ENCODE data around the gene SZT2.
"Not testable (repeated sequence)": the region's sequence is repeated elsewhere in the genome, so short reads cannot be mapped to it uniquely, and the experiment has no call there.

Gene SZT2

DNA sequence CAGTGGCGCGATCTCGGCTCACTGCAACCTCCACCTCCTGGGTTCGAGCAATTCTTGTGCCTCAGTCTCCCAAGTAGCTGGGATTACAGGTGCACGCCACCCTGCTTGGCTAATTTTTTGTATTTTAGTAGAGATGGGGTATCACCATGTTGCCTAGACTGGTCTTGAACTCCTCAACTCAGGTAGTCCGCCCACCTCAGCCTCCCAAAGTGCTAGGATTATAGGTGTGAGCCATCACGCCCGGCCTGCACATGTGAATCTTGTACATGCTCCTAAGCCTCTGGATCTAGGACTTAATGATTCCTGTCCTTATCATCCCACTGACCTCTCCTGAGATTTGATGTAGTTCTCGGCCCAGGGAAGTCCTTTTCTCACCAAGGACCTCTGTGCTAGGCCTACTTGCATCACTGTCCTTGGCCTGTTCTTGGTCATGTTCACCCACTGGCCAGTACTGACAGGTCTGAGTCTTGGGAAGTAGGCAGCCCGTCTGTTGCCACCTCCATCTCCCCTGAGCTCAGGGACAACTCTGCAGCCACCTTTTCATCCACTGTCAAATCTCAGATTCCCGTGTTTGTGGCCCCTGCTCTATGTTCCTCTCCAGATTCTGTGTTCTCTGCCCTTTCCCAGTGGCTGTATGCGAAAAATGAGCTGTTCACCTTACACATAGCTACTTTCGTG lies 54.6 kb downstream of the SZT2 start:
- no peak for DNase-seq

DNA sequence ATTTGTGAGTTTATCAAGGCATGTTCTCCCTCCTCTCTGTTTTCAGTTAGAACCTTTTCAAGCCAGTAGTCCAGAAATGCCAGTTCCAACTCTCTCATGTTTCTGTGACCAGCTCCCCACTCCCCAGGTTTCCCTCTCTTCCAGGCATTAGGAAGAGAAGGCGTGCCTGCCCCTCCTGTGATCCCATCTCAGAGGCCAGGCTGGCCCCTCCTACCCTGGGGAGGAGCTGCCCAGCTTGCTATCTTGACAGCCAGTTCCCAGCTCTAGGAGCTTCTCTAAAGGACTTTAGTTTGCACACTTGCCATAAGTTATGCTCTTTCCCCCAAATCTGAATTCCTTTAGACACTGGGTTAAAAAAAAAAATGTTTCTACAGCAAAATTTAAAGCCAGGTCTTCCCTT lies 55.1 kb downstream of the SZT2 start:
- no peak for DNase-seq

DNA sequence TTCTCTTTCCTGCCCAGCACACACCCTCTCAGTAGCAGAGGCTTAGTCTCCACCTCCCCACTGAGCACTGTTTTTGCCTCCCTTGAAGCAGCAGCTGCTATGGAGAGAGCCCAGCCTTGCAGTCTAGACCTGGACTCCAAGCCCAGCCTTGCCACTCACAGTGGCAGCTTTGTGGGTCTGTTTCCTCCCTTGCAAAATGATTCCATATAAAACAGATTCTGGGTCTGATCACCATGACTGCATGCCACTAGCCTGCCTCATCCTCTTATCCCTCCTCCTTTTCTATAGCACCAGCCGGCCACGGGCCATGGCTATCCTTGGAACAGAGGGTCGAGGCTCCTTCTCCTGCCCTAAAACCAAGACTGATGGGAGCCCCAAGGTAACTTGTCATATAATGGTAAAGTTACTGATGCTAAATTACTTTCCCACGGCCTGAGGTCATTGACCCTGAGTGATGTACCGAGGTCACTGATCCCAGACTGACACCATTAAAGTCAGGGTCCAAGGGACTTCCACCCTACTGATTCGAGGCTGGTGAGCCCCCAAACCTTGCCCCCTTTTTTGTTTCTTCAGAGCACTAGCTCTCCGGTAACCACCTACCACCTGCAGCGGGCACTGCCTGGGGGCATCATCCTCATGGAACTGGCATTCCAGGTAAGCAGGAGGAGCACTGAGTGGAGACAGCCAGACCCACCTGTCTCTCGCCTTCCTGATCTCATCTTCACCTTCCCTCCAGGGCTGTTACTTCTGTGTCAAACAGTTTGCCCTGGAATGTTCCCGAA lies 56.1 kb downstream of the SZT2 start:
- no peak for DNase-seq

DNA sequence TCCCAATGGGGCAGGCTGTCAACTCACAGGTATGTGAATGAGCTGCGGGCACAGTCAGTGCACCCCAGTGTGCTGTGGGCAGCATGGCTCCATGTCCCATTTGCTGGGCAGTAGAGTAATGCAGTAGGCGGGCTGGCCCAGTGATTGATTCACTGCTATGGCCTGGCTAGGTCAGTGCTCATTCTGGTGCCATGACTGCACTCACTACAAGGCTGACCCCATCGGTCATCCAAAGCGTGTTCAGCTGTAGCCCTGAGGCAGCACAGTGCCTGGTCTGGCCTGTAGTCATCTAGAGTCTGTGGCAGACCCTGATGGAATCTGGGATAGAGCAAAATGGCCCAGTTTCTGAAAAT lies 56.7 kb downstream of the SZT2 start:
- no peak for DNase-seq

DNA sequence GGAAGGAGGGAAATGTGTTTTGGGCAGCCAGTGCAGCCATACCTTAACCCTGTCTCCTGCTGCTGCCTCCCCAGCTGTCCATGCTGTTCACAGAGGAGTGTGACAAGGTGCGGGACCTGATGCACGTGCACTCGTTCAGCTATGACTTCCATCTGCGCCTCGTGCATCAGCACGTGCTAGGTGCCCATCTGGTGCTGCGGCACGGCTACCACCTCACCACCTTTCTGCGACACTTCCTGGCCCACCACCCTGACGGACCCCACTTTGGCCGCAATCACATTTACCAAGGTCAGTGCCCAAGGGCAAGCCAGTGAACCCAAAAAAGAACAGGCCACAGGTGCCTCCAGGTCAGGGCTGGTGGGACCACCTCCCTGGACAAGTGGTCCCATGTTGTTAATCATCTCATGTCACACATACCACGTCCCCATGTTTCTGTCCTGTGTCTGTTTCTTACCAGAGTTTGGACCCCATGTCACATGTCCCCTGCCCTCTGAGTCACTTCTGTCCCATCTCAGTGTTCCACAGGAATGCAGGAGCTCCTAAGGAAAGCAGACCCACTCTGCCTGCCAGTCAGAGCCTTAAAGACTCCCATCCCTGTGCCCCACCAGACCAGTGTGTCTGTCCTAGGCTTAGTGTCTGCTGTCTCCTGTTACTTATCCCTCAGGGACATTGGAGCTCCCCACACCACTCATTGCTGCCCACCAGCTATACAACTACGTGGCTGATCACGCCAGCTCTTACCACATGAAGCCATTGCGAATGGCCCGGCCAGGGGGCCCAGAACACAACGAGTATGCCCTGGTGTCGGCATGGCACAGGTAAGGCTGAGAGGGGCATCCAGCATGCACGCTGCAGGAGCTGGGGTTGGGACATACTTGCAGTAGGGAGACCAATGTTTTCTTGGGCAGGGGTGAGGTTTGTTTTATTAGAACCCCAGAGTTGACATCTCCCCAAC lies 57.5 kb downstream of the SZT2 start:
- no peak for DNase-seq

DNA sequence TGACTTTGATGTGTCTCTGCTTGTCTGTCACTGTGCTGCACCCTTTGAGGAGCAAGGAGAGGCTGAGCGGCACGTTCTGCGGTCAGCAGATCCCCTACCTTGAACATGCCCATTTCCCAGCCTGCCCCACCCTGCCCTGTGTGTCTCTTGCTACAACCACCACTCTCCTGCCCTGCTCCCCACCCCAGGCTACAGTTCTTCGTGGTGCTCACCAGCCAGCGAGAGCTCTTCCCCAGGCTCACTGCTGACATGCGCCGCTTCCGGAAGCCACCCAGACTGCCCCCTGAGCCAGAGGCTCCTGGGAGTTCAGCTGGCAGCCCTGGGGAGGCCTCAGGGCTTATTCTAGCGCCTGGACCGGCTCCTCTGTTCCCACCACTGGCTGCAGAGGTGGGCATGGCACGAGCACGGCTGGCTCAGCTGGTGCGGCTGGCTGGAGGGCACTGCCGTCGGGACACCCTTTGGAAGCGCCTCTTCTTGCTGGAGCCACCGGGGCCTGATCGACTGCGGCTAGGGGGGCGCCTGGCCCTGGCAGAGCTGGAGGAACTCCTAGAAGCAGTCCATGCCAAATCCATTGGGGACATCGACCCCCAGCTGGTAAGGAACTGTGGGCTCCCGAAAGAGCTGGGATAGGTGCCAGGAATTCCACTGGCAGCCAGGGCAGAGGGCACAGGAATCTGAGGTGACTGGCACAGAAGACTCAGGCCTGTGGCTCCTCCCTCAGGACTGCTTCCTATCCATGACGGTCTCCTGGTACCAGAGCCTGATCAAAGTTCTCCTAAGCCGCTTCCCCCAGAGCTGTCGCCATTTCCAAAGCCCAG lies 58.4 kb downstream of the SZT2 start:
- no peak for DNase-seq

DNA sequence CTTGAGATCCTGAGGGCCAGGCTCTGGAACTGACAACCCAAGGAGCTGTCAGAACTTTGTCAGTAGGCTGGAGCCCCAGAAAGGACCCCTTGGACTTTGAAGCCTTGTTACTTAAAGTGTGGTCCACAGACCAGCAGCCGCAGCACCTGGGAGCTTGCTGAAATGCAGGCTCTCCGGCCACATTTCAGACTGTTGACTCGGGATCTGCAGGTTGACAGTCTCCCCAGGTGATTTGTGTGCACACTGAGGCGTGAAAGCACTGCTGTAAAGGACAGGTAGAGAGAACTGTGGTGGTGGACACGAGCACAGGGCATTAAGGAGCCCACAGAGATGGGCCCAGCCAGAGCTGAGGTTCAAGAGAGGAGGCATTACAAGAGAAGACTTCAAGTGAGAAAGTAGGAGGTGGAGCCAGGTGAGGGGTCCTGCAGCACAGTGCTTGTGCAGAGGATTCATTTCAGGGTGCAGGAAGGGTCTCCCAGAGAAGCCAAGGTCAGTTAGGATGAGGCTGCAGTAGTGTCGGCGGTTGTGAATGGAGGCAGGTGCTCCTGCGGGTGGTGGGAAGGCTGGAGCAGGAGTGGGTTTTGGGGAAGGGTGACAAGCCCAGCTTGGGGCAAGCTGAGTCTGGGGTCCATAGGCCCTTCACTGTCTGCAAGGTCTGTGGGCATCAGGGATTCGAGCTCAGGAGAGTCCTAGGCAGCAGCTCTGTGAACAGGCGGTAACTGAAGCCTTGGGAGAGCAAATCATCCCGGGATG lies 59.4 kb downstream of the SZT2 start:
- no peak for DNase-seq

DNA sequence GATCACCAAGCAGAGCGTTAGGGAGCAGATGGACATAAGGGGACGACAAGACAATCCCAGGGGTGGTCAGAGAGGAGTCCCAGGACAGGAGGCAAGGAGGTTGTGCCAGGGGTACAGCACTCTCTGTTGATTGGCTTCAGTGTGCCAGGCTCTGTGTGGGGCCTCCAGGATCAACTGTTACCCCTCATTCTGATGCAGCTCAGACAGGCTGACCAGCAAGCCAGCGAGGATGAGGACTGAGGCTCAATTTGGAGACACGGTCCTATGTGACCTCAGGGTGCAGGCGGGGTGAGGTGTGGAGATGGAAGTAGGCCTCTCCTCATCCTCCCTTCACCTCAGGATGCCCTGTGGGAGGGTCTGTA lies 60.0 kb downstream of the SZT2 start:
- DNase-seq = no peak

DNA sequence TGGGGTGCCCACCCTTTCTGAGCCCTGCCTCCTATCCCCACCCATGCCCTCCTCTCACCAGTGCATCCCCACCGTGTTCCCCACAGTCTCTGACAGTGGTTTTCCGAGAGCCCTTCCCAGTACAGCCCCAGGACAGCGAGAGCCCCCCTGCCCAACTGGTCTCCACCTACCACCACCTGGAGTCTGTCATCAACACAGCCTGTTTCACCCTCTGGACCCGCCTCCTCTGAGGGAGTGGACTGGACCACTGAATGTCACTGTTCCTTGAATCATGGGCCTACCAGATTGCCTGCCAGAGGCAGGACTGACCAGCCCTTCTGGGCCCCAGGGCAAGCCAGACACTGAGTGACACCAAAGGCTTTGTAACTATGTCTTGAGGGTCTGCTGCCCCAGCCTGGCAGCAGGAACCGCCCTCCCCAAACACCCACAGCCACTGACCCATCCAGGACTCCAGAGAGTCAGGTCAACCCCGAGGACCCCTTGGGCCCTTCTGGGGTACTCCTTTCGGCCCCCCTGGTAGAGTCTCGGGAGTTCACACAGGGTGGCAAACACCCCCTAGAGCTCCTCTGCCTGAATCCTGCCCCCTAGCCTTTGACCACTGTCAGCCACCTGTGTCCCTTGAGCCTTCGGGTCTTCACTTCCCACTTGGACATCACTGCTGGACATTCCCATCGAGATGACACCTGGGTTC lies 60.7 kb downstream of the SZT2 start:
- DNase-seq = no peak

DNA sequence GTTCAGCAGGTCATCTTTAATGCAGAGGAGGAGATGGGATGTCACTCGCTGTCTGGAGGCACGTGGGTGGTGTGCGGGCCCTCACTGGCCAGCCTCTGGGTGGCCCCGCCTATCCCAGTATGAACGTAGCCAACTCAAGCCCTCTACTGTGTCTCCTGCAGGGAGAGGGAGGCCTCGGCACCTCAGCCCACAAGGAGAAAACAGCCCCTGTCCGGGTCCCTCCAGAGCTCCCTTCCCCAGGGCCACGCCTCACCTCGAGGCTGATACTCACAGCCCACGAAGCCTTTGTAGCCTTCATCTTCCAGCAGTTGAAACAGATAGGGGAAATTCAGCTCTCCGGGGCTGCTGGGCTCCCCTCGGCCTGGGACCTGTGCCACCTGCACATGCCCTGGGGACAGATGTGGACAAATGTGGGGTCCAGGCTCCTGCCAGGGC lies 61.5 kb downstream of the SZT2 start:
- DNase-seq = no peak

DNA sequence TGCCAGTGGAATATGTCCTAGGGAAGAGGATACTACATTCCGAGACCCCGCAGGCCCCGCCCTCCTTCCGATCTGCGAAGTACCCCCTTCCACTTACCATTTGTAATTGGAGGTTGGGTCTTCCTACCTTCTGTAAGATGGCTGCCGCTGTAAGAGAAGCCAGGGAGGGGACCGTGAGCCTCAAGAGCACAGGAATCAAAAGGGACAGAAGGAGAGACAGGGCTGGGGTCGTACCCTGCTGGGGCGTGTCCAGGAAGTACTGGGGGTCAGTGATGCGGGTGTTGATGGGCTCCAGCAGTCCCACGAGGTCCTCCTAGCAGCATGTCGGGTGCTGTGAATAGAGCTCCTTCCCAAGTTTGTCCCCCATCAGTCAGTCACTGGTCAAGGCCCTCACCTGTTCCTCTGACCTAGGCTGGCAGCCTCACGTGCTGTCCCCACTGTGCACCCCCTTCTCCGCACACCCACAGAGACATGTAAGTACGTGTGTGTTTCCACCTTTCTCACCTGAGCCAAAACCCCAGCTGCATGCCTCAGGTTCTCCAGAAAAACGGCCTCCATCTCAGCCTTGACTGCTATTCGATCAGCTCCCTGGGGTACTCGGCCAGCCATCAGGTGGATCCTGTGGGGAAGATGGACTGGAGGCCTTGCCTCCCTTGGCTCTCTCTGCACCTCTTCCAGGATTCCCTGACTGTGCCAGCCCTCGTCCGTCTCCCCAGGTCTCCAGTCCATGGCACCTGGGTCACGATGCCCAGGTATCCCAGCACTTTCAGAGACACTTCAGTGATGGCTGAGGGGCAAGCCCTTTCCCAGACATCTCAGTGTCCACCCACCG lies 62.2 kb downstream of the SZT2 start:
- DNase-seq = no peak

DNA sequence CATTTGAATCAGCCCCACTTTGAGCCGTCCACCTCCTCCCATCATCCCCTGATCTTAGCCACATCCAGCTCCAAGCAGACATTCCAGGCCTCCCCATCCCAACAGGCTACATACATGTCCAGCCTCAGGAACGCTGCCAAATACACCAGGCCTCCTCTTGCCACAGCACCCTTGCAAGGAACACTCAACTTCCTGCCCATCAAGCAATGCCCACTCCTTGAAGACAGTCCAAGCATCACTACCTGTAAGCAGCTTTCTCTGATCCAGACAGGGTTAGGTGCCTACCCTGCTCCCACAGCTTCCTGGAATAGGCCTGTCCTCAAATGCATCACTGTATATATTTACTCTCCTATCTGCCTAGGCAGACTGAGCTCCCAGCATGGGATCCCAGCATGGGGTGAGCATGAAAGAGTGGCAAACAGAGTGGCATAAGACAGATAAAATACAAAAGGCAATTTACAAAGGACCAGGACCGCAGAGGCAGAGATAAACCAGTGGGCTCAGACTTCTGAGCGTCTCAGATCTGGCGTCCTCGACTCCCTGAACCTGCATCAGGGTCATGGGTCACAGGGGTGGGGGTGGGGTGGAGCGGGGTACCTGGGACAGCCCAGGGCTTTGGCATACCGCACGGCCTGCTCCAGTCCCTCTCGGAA lies 63.2 kb downstream of the SZT2 start:
- no peak for DNase-seq

DNA sequence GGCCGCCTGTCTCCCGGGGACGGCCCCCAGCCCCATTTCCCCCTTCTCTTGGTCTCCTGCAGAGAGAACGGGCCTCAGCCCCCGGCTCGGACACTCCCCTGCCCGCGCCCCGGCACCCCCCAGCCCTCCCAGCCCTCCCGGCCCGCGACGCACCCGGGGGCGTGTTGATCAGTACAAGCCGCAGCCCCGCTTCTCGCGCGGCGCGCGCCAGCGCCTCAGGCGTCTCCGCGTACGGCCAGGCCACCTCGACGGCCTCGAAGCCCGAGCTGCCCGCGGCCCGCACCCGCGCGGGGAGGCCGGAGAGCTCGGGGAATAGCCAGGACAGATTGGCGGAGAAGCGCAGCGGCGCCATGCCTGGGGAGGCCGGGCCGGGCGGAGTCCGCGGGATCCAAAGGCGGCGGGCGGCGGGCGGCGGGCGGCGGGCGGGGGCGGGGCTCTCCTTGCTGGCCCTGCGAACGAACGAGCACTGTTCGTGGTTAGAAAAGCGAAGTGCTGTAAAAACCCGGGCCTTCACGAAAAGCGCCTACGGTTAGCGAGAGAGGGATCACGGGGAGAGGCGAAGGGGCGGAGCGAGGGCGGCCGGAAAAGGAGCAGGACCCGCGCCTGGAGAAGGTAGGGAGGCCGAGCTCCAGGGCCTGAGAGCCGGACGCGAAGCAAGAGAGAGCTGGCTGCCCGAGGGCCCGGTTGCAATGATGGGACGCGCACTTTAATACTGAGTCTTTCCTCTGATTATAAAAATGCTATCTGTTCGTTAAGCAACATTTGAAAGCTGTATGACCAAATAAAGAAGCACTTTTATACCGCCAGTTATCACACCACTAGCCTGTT lies 64.0 kb downstream of the SZT2 start, which contains the start of gene HYI:
Gene HYI, minus strand, starts transcription at position 490 of the 828 bp plus-strand sequence. Its CDS starts 138 bp downstream, at position 352.
- no peak for DNase-seq

DNA sequence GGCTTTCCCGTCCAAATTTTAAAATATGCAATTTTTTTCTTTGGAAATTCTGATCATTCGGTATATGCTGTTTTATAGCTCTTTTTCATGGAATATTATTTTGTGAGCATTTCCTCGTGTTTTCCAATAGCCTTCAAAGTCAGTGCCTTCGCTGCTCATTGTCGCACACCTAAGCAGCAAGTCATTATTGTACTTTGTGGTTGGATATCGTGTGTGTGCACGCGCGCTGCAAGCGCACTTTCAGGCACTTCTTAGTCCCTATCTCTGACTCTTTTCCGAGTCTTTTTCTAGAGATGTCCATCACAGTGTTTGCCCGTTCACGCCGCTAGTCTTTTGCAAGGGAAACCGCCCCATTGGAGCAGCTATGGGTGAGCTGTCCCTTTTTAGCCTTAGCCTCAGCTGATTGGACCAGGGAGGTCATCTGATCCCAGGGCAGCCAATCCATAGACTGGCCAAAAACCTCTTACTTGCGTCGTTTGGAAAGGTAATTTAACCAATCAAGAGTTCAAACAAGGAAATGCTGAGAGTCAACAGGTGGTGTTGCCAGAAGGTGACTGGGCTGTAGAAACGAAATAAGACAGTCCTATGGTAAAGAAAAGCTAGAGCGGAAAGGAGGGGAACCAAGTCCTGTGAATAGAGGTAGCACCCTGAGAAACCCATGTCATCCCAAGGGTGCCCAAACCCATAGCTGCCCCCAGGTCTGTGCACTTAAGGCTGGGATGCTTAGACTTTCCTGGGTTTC lies 64.7 kb downstream of the SZT2 start:
- no peak for DNase-seq

DNA sequence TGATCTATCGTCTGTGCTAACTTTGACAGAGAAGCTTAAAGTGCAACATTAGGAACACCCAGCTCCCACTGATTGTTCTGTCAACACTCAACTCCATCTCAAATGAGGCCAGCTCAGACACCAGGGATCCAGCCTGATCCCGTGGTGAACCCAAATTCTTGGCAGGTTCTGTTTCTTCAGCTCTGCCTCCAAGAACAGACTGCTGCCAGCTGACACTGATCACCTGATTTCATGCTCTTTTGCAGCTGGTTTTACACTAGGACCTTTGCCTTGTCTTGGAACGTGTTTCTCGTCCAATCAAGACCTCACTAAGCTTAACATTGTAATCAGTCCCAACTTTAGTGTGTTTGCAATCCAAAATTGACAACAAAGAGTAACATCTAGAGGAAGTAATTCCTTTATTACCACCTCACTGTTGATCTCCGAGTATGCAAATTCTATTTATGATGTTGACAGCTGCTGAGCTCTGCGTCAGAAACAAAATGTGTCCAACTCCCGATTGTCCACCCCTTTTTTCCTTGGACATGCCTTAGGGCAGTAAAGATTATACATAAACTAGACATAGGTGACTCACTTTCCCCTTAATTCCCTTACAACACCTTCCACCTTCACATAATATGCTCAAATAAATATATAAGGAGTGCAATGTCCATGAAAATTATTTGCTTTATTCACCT lies 65.7 kb downstream of the SZT2 start:
- DNase-seq = peak in 1 of 2 experiments; percentile 18

DNA sequence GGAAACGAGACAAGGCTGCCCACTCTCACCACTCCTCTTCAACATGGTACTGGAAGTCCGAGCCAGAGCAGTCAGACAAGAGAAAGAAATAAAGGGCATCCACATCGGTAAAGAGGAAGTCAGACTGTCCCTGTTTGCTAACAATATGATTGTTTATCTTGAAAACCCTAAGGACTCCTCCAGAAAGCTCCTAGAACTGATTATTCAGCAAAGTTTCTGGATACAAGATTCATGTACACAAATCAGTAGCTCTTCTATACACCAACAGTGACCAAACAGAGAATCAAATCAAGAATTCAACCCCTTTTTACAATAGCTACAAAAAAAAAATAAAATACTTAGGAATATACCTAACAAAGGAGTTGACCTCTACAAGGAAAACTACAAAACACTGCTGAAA lies 68.7 kb downstream of the SZT2 start:
- DNase-seq = not testable (repeated sequence)

DNA sequence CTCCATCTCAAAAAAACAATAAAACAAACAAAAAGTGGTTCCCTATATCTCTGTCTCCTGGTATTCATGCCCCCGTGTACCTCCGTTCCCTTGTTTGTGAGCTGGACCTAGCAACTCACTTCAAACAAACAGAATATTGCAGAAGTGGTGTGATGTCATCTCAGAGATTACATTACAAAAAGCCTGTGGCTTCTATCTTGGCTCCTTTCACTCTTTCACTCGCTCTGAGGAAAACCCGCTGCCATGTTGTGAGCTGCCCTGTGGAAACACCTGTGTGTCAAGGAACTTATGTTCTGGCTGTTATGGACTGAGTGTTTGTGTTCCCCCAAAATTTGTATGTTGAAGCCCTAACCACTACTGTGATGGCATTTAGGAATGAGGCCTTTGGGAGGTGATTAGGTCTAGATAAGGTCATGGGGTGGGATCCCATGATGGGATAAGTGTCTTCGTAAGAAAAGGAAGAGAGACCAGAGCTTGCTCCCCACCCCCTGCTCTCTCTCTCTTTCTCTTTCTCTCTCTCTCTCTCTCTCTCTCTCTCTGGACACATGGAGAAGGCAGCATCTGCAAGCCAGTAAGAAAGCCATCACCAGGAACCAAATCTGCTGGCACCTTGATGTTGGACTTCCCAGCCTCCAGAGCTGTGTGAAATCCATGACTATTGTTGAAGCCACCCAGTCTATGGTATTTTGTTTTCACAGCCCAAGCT lies 71.4 kb downstream of the SZT2 start:
- DNase-seq = no peak

Measured in NCI-H446 (cell line).